Sigmoid colon (tissue), 3 donors: ENCODE measurements around the gene IP6K3.

Experiments
- POLR2A ChIP-seq, 2 donors: fragments of 450-650 bp; IDR thresholded peaks; one replicate each; pipeline ENCODE4 v1.6.1; 2016; ENCODE audit warnings: antibody characterized with exemption in 2 of 2, mild to moderate bottlenecking in 2 of 2, moderate library complexity in 2 of 2
- TF ChIP-seq, protein P1 (sequence below), 4 experiments: fragments of 450-650 bp in 3 of 4; fragments of 200-600 bp in 1 of 4; IDR thresholded peaks; one replicate each; pipeline ENCODE4 v1.5.1; 2016 to 2019; ENCODE audit warnings: antibody characterized with exemption in 4 of 4, mild to moderate bottlenecking in 3 of 4, moderate library complexity in 2 of 4

DNA sequence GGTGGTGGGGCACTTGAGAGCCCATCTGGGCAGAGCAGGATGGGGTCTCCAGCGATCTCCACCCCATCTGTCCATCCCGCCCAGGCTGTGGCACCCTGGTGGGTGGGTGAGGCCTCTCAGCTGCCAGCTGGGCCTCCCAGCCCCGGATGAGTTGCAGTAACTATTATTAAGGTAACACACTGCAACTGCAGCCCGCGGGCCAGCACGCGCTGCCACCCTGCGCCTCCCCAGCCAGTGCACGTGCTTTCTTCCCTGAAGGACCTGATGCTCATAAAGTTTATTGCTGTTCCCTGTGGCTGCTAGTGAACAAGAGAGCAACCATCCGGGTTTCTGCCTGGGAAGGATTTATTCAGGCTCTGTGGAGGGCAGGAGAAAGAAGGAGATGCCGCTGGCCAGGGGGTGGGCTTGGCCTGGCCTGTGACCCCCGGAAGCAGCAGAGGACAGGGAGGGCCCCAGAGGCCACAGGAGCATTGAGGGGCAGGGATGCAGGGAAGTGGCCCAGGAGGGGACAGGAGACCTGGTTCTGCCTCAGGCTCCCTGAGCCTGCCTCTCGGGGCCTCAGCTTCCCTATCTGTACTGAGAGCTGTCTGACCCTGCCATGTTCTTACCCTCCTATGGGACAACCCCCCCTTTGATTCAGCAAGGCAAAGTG is 1.7 kb downstream of the IP6K3 start:
- TF ChIP-seq, protein P1, sequence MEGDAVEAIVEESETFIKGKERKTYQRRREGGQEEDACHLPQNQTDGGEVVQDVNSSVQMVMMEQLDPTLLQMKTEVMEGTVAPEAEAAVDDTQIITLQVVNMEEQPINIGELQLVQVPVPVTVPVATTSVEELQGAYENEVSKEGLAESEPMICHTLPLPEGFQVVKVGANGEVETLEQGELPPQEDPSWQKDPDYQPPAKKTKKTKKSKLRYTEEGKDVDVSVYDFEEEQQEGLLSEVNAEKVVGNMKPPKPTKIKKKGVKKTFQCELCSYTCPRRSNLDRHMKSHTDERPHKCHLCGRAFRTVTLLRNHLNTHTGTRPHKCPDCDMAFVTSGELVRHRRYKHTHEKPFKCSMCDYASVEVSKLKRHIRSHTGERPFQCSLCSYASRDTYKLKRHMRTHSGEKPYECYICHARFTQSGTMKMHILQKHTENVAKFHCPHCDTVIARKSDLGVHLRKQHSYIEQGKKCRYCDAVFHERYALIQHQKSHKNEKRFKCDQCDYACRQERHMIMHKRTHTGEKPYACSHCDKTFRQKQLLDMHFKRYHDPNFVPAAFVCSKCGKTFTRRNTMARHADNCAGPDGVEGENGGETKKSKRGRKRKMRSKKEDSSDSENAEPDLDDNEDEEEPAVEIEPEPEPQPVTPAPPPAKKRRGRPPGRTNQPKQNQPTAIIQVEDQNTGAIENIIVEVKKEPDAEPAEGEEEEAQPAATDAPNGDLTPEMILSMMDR (IDR thresholded peaks at IDR 0.05) = no peak
- TF ChIP-seq POLR2A (IDR thresholded peaks at IDR 0.05) = no peak
